Measurements from ENCODE around the gene IL4.

GRCh38 chr5:132677191-132677590 is 3.4 kb downstream of the IL4 start:
- TF ChIP-seq POLR2A (IDR thresholded peaks at IDR 0.05; ENCODE audit: low read length) (no peak), GATA1 (IDR thresholded peaks at IDR 0.05; ENCODE audit: low read depth, low read length) (no peak)
